Natural killer cell treated with Interleukin-12 subunit alpha and Interleukin-12 subunit beta and Interleukin-15 and Interleukin-18, amount 100 ng/mL, for 72 hours (primary cell): Measurements from ENCODE around the gene CD247. TPM values are rescaled to one million over a fixed set of nuclear protein-coding genes. Genes with fewer than 3 reads are reported as not detected.
A peak's percentile ranks its signal among the peaks of the same experiment; 100 is the strongest.

ENCODE experiments used
- ATAC-seq, 2 donors: fragments of 150-1000 bp; cut with Tn5 transposase in 1 of 2; sonication (Bioruptor Pico), chemical (Tn5 transposase) in 1 of 2; 2 replicates each; pipeline ENCODE4 v1.10.0; 2021
- DNase-seq: peaks from one replicate; pipeline ENCODE4 v3.0.0; 2022; ENCODE audit warnings: low spot score
- H3K27ac Mint-ChIP-seq, 2 donors: 1 replicate in 1 of 2; 2 replicates in 1 of 2; pipeline ENCODE4 v1.8.0; 2022; ENCODE audit warnings: mixed read lengths in 2 of 2, mild to moderate bottlenecking in 1 of 2, moderate library complexity in 1 of 2
- H3K27me3 Mint-ChIP-seq, 2 donors: 1 replicate in 1 of 2; 2 replicates in 1 of 2; pipeline ENCODE4 v1.8.0; 2022; ENCODE audit warnings: mixed read lengths in 2 of 2
- H3K36me3 Mint-ChIP-seq: one replicate; pipeline ENCODE4 v1.8.0; 2022; ENCODE audit warnings: mixed read lengths
- H3K4me1 Mint-ChIP-seq, 2 donors: 1 replicate in 1 of 2; 2 replicates in 1 of 2; pipeline ENCODE4 v1.8.0; 2022; ENCODE audit warnings: low read depth in 2 of 2, mixed read lengths in 2 of 2, mild to moderate bottlenecking in 1 of 2
- H3K4me3 Mint-ChIP-seq: one replicate; pipeline ENCODE4 v1.8.0; 2022; ENCODE audit warnings: mixed read lengths
- H3K9me3 Mint-ChIP-seq: 2 replicates; pipeline ENCODE4 v1.8.0; 2022; ENCODE audit warnings: mixed read lengths
- total RNA-seq, 2 donors: library from RNA; stranded (reverse); gene quantifications; one replicate each; pipeline ENCODE4 v1.2.3, GENCODE V29; 2022

CD247 gene
- total RNA-seq, 2 donors from 2014 or later = 169 to 384 TPM

- H3K9me3 Mint-ChIP-seq = no peaks in the 10 kb centered on the region
- DNase-seq (no peak), ATAC-seq (no peak)
- peak overlapping the region in 1 of 2 donors; percentile 7 for H3K27ac Mint-ChIP-seq
- H3K27me3 Mint-ChIP-seq = no peaks in the 10 kb centered on the region
- H3K36me3 Mint-ChIP-seq = no peaks in the 10 kb centered on the region
- no peak overlapping the region for H3K4me3 Mint-ChIP-seq
- no peaks in the 10 kb centered on the region for H3K4me1 Mint-ChIP-seq
These were observed 14.0 kb upstream of the CD247 start for GRCh38 chr1:167532375-167532774.

- Mint-ChIP-seq H3K27ac (no peak overlapping the region), H3K27me3 (no peaks in the 10 kb centered on the region), H3K4me3 (no peak overlapping the region), H3K4me1 (no peaks in the 10 kb centered on the region), H3K9me3 (no peaks in the 10 kb centered on the region), H3K36me3 (no peaks in the 10 kb centered on the region)
- DNase-seq = no peak
- no peak for ATAC-seq
These were observed 11.6 kb upstream of the CD247 start for GRCh38 chr1:167529829-167530474.

DNA sequence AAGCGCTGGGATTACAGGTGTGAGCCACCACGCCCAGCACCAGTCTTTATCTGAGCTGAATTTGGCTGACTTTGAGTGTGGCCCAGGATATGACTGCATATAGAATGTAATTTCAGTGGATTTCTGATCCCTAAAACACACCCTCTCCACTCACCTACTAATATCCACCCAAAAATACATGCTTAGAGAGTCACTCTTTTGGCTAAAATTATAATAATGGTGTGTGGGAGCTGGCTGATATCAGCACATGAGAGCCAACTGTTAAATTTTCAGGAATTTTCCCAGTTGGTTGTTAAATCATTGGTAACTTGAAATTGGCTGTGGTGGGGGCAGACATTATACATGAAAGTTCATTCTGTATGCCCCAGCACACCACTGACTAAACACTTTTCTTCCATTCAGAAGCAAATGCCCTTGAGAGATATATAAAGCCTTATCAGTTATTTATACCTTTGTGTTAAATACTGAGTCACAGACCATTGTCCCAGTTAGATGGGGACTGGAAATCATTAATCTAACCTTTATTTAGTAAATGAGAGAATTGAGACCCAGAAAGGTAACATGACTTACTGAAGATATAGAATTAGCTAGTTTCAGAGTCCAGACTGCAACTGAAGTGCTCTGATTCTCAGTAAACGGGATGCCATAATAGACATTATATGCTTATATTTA is 9.9 kb upstream of the CD247 start:
- Mint-ChIP-seq H3K27ac (no peak overlapping the region), H3K4me1 (no peaks in the 10 kb centered on the region), H3K9me3 (no peaks in the 10 kb centered on the region), H3K36me3 (no peaks in the 10 kb centered on the region), H3K27me3 (no peaks in the 10 kb centered on the region), H3K4me3 (no peak overlapping the region)
- ATAC-seq (no peak), DNase-seq (no peak)

GRCh38 chr1:167526667-167527383 is 8.5 kb upstream of the CD247 start:
- H3K4me1 Mint-ChIP-seq = no peaks in the 10 kb centered on the region
- H3K4me3 Mint-ChIP-seq = no peak overlapping the region
- peak overlapping the region in 1 of 2 donors; percentile 21 for H3K27ac Mint-ChIP-seq
- no peak for ATAC-seq
- DNase-seq = no peak
- no peaks in the 10 kb centered on the region for H3K27me3 Mint-ChIP-seq
- H3K9me3 Mint-ChIP-seq = no peaks in the 10 kb centered on the region
- no peaks in the 10 kb centered on the region for H3K36me3 Mint-ChIP-seq

- no peak overlapping the region for H3K27ac Mint-ChIP-seq
- H3K4me1 Mint-ChIP-seq = peaks cover 0 to 6% of the 10 kb centered on the region in 2 donors
- no peak overlapping the region for H3K4me3 Mint-ChIP-seq
- DNase-seq = no peak
- no peaks in the 10 kb centered on the region for H3K27me3 Mint-ChIP-seq
- no peaks in the 10 kb centered on the region for H3K36me3 Mint-ChIP-seq
- no peak for ATAC-seq
- no peaks in the 10 kb centered on the region for H3K9me3 Mint-ChIP-seq
These were observed 6.3 kb upstream of the CD247 start for GRCh38 chr1:167524651-167525050.

- Mint-ChIP-seq H3K4me3 (no peak overlapping the region), H3K9me3 (no peaks in the 10 kb centered on the region), H3K4me1 (peaks cover 13 to 14% of the 10 kb centered on the region in 2 donors), H3K27me3 (no peaks in the 10 kb centered on the region), H3K36me3 (peaks cover 3% of the 10 kb centered on the region), H3K27ac (no peak overlapping the region)
- ATAC-seq (no peak), DNase-seq (no peak)
These were observed 3.9 kb upstream of the CD247 start for GRCh38 chr1:167522246-167522645.

DNA sequence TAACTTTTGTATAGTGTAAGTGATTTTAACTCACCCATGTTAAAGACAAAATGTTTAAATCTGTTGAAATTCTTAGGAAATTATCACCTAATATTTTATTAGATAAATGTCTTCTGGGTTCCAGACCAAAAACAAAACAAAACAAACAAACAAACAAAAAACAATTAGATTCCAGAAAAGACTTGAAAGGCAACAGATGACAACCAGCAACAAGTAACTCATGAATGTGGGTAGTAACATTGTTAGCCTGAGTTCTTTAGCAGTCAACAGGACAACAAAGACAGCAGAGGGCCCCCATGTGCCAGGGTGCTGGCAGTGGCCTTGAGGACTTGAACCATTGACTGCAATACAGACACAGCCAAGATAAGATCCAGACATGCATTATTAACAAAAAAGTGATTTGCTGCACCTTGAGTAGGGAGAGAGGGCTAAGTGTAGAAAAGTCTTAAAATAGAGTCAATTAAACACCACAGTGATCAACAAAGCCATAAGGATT is 2.4 kb upstream of the CD247 start:
- DNase-seq (no peak), ATAC-seq (no peak)
- Mint-ChIP-seq H3K4me1 (peaks cover 24 to 27% of the 10 kb centered on the region in 2 donors), H3K27ac (peak overlapping the region in 1 of 2 donors; percentile 42), H3K36me3 (peaks cover 16% of the 10 kb centered on the region), H3K9me3 (no peaks in the 10 kb centered on the region), H3K27me3 (no peaks in the 10 kb centered on the region), H3K4me3 (no peak overlapping the region)

GRCh38 chr1:167517535-167518330 is 596 bp downstream of the CD247 start:
- Mint-ChIP-seq H3K27ac (peak overlapping the region; percentile 98 to 100), H3K27me3 (no peaks in the 10 kb centered on the region), H3K36me3 (peaks cover 20% of the 10 kb centered on the region), H3K4me3 (peak overlapping the region; percentile 98), H3K4me1 (peaks cover 34 to 40% of the 10 kb centered on the region in 2 donors), H3K9me3 (no peaks in the 10 kb centered on the region)
- DNase-seq (peak; percentile 98), ATAC-seq (peak; percentile 97 to 99)

DNA sequence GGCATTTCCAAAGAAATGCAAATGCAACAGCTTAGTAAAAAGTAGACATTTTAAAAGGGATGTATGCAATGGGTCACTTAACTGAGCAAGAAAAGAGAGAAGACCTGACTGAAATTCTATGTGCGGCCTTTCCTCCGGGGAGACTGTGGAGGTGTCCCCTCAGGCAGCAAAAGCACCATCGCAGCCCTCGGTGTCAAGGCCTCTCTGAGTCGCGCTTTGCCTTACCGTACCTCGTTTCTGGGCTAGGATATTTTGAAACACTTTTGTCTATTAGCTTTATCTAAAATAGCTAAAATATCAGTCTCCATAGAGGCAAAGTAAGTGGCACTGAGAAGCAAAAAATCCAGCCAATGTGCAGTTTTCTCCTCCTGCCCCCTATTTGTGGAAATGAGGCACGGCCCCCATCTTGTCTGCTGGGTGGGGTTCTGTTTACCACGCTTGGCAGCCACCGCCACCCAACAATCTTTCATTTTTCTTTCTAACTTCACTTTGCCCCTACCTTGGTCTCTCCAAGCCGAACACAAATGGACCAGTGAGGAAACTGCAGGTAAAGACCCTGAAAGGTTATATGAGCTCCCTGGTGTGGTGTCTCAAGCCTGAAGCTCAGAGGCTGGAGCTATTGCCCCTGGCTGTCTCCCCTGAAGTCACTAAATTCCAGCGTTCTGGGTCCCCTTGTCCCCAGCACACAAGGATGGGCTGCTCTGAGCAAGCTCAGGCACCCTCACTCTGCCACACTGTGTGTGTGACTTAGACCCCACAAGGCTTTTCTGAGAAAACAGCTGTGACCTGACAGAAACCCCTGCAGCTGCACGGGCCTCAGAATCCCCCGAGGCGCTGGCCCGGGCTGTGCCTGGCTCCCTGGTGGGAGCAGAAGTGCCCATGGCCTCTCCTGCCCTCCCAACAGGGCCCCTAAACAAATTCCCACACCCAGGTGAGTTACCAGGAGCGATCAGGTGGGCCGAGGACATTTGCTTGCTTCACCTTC is 1.6 kb downstream of the CD247 start:
- Mint-ChIP-seq H3K4me3 (peak overlapping the region; percentile 98), H3K36me3 (peaks cover 20% of the 10 kb centered on the region), H3K9me3 (no peaks in the 10 kb centered on the region), H3K4me1 (peaks cover 45 to 51% of the 10 kb centered on the region in 2 donors), H3K27ac (peak overlapping the region; percentile 98 to 100), H3K27me3 (no peaks in the 10 kb centered on the region)
- peak; percentile 34 to 57 for ATAC-seq
- no peak for DNase-seq

GRCh38 chr1:167515893-167516321 is 2.4 kb downstream of the CD247 start:
- Mint-ChIP-seq H3K27me3 (no peaks in the 10 kb centered on the region), H3K4me1 (peaks cover 49 to 56% of the 10 kb centered on the region in 2 donors), H3K27ac (peak overlapping the region; percentile 98 to 100), H3K9me3 (no peaks in the 10 kb centered on the region), H3K4me3 (peak overlapping the region; percentile 98), H3K36me3 (peaks cover 20% of the 10 kb centered on the region)
- ATAC-seq (no peak), DNase-seq (no peak)

DNA sequence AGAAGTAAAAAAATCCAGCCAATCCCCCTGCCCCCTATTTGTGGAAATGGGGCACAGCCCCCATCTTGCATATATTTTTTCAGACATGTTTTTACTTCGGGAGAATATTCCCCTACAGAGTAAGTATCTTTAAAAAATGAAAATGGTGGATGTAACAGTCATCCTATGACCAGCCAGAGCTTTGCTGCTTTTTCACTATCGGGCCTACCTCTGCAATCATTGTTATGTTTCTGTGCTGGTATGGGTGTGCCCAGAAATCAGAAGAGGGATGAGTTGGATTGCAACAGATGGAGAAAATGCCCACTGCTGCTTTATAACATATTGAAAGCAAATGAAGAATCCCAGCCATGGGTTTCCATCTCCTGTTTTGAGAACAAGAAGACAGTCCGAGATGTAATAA is 2.9 kb downstream of the CD247 start:
- Mint-ChIP-seq H3K4me1 (peaks cover 51 to 61% of the 10 kb centered on the region in 2 donors), H3K27ac (peak overlapping the region; percentile 98 to 100), H3K36me3 (peaks cover 20% of the 10 kb centered on the region), H3K27me3 (no peaks in the 10 kb centered on the region), H3K9me3 (no peaks in the 10 kb centered on the region), H3K4me3 (peak overlapping the region; percentile 98)
- ATAC-seq = no peak
- no peak for DNase-seq

DNA sequence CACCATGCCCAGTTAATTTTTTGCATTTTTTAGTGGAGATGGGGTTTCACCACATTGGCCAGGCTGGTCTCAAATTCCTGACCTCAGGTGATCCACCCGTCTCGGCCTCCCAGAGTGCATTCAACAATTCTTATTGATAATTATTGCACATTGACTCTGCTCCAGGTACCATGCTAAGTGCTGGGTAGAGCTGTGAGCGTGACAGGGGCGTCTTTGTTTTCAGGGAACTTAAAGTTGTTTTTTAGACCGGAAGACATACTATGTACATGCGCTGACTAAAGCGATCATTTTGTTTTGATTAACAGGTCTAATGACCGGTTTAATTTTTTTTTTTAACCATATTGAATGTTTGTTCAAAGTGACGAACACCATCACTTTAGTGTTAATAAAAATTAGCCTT is 4.0 kb downstream of the CD247 start:
- H3K36me3 Mint-ChIP-seq = peaks cover 30% of the 10 kb centered on the region
- H3K9me3 Mint-ChIP-seq = no peaks in the 10 kb centered on the region
- peaks cover 57 to 72% of the 10 kb centered on the region in 2 donors for H3K4me1 Mint-ChIP-seq
- H3K27ac Mint-ChIP-seq = peak overlapping the region; percentile 98 to 100
- no peak for DNase-seq
- no peak for ATAC-seq
- H3K27me3 Mint-ChIP-seq = no peaks in the 10 kb centered on the region
- H3K4me3 Mint-ChIP-seq = peak overlapping the region; percentile 98
